CD4-positive, alpha-beta T cell (primary cell): Measurements from ENCODE around the gene CEBPB. TPM values are rescaled to one million over a fixed set of nuclear protein-coding genes. Genes with fewer than 3 reads are reported as not detected.

Source experiments
- ATAC-seq: fragments of 200-7000 bp; cut with Tn5 transposase; one replicate; pipeline ENCODE4 v1.10.0; 2022; ENCODE audit warnings: mild to moderate bottlenecking; ENCODE audit not compliant: poor library complexity
- CTCF ChIA-PET: fragments of 350-600 bp; sonication (Branson Sonifier 250); formaldehyde crosslinking; loops from one replicate; lab custom pipeline; 2021; ENCODE audit warnings: antibody characterized with exemption, inconsistent platforms; lab: Charles Lee
- POLR2A ChIA-PET: fragments of 350-600 bp; sonication (Branson Sonifier 250); formaldehyde crosslinking; loops from one replicate; lab custom pipeline; 2021; ENCODE audit warnings: antibody characterized with exemption, inconsistent platforms; lab: Charles Lee
- DNase-seq, 14 experiments: peaks; one replicate each; pipeline ENCODE4 v3.0.0-alpha.2; 2013 to 2020; ENCODE audit warnings: mixed read lengths in 2 of 14
- H3K27ac ChIP-seq, 2 donors: one replicate each; pipeline versions ENCODE4 v1.5.1 to v1.7.0; 2013; ENCODE audit warnings: low read length in 2 of 2, low read depth in 1 of 2, mild to moderate bottlenecking in 1 of 2
- H3K27me3 ChIP-seq, 2 experiments: 1 replicate in 1 of 2; 2 replicates in 1 of 2; pipeline versions ENCODE4 v1.6.1 to v1.7.0; 2013; ENCODE audit warnings: low read length in 2 of 2, control low read depth in 1 of 2, mild to moderate bottlenecking in 1 of 2, moderate library complexity in 1 of 2; ENCODE audit not compliant: insufficient read depth in 2 of 2, control insufficient read depth in 1 of 2
- H3K36me3 ChIP-seq: one replicate; pipeline ENCODE4 v1.6.1; 2013; ENCODE audit warnings: low read length, control low read depth; ENCODE audit not compliant: insufficient read depth
- H3K4me1 ChIP-seq: one replicate; pipeline ENCODE4 v1.6.1; 2013; ENCODE audit warnings: low read length, control low read depth; ENCODE audit not compliant: insufficient read depth
- H3K4me3 ChIP-seq: one replicate; pipeline ENCODE4 v1.5.1; 2013; ENCODE audit warnings: mild to moderate bottlenecking, low read length, moderate library complexity
- H3K9me3 ChIP-seq, 2 experiments: 1 replicate in 1 of 2; 2 replicates in 1 of 2; pipeline versions ENCODE4 v1.6.1 to v1.7.0; 2013; ENCODE audit warnings: low read length in 2 of 2, mild to moderate bottlenecking in 2 of 2, control low read depth in 1 of 2, moderate library complexity in 1 of 2; ENCODE audit not compliant: control insufficient read depth in 1 of 2, insufficient read depth in 1 of 2
- H3K27ac Mint-ChIP-seq: one replicate; pipeline ENCODE4 v1.8.0; 2020; ENCODE audit warnings: mixed read lengths
- H3K27me3 Mint-ChIP-seq: one replicate; pipeline ENCODE4 v1.8.0; 2021; ENCODE audit warnings: mixed read lengths
- H3K36me3 Mint-ChIP-seq: one replicate; pipeline ENCODE4 v1.8.0; 2021; ENCODE audit warnings: low read depth, mixed read lengths
- H3K4me1 Mint-ChIP-seq: one replicate; pipeline ENCODE4 v1.8.0; 2021; ENCODE audit warnings: low read depth, mixed read lengths
- H3K4me3 Mint-ChIP-seq: one replicate; pipeline ENCODE4 v1.8.0; 2020; ENCODE audit warnings: mild to moderate bottlenecking, mixed read lengths
- H3K9me3 Mint-ChIP-seq: one replicate; pipeline ENCODE4 v1.8.0; 2020; ENCODE audit warnings: mixed read lengths
- CTCF ChIP-seq: fragments of 200-600 bp; IDR thresholded peaks from one replicate; pipeline ENCODE4 v1.8.0; 2022; ENCODE audit warnings: antibody characterized with exemption, mild to moderate bottlenecking
- intact Hi-C, 2 experiments: fragments of 100-400 bp; cut with DNase I in 1 of 2; cut with micrococcal nuclease in 1 of 2; formaldehyde crosslinking; loops; one replicate each; pipeline versions ENCODE4 v1.15.1 to v1.9.0; 2023 to 2025; cut with DNase I, micrococcal nuclease
- total RNA-seq, 174 experiments: library from RNA in 2 of 174; stranded (reverse) in 2 of 174; gene quantifications; one replicate each; pipeline ENCODE4 v1.2.3 and lab custom pipeline; 2021 to 2026

CEBPB gene
- total RNA-seq, 2 experiments from 2014 or later = 40.7 to 43.9 TPM

- H3K9me3 Mint-ChIP-seq = no peaks in the 10 kb centered on the region
- no peaks in the 10 kb centered on the region for H3K27me3 Mint-ChIP-seq
- no peak for TF ChIP-seq CTCF
- H3K36me3 ChIP-seq = no peaks in the 10 kb centered on the region
- intact Hi-C loops = no loop called here
- no peaks in the 10 kb centered on the region for H3K4me1 Mint-ChIP-seq
- peaks cover 0 to 13% of the 10 kb centered on the region in 2 experiments for H3K9me3 ChIP-seq
- no peaks in the 10 kb centered on the region for H3K36me3 Mint-ChIP-seq
- DNase-seq (peak in 2 of 14 experiments; percentile 48 to 60), ATAC-seq (no peak)
- no peaks in the 10 kb centered on the region for H3K27me3 ChIP-seq
- no peak overlapping the region for H3K27ac Mint-ChIP-seq
- POLR2A ChIA-PET = no interaction called here
- no peak overlapping the region for H3K4me3 ChIP-seq
- CTCF ChIA-PET = no interaction called here
- H3K4me3 Mint-ChIP-seq = no peak overlapping the region
- no peak overlapping the region for H3K27ac ChIP-seq
- H3K4me1 ChIP-seq = no peaks in the 10 kb centered on the region
Observed at GRCh38 chr20:50226093-50226974, 35.7 kb downstream of the CEBPB start.

- ATAC-seq (no peak), DNase-seq (no peak)
- H3K27ac ChIP-seq = no peak overlapping the region
- Mint-ChIP-seq H3K36me3 (no peaks in the 10 kb centered on the region), H3K4me3 (no peak overlapping the region), H3K27me3 (no peaks in the 10 kb centered on the region), H3K27ac (no peak overlapping the region), H3K9me3 (no peaks in the 10 kb centered on the region), H3K4me1 (no peaks in the 10 kb centered on the region)
- no peaks in the 10 kb centered on the region for H3K4me1 ChIP-seq
- intact Hi-C loops = no loop called here
- ChIA-PET POLR2A (no interaction called here), CTCF (no interaction called here)
- no peaks in the 10 kb centered on the region for H3K27me3 ChIP-seq
- no peaks in the 10 kb centered on the region for H3K36me3 ChIP-seq
- H3K9me3 ChIP-seq = peaks cover 0 to 13% of the 10 kb centered on the region in 2 experiments
- TF ChIP-seq CTCF = no peak
- no peak overlapping the region for H3K4me3 ChIP-seq
Observed at GRCh38 chr20:50227506-50227905, 36.9 kb downstream of the CEBPB start.

DNA sequence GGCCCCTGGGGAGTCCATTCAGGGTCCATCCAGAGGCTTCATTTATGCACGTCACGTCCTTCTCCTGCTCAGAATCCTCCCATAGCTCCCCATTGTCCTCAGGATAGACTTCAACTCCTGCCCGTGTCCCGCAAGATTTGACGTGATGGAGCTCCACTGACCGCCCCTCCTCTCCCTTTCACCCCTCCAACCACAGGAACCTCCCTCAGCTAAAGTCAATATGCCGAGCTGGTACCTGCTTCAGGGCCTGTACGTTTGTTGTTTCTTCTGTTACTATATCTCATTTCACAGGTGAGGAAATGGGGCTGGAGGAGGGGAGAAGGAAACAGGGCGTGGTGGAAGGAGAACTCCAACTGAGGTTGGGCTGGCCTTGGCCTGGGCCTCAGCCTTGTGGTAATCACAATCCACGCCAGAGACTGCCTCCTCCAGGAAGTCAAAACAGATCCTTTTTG lies 38.6 kb downstream of the CEBPB start:
- H3K9me3 ChIP-seq = peaks cover 0 to 5% of the 10 kb centered on the region in 2 experiments
- Mint-ChIP-seq H3K4me3 (no peak overlapping the region), H3K27ac (no peak overlapping the region), H3K27me3 (no peaks in the 10 kb centered on the region), H3K9me3 (no peaks in the 10 kb centered on the region), H3K4me1 (no peaks in the 10 kb centered on the region), H3K36me3 (no peaks in the 10 kb centered on the region)
- H3K36me3 ChIP-seq = no peaks in the 10 kb centered on the region
- ChIA-PET CTCF (no interaction called here), POLR2A (no interaction called here)
- DNase-seq = peak in 1 of 14 experiments; percentile 3
- TF ChIP-seq CTCF = no peak
- intact Hi-C loops = no loop called here
- H3K4me1 ChIP-seq = no peaks in the 10 kb centered on the region
- H3K4me3 ChIP-seq = no peak overlapping the region
- no peak overlapping the region for H3K27ac ChIP-seq
- ATAC-seq = no peak
- H3K27me3 ChIP-seq = no peaks in the 10 kb centered on the region
